GM23338 (cell line): ENCODE results near the gene ATP5MG.

Experiments
- CREB1 ChIP-seq: fragments of 250-450 bp; sonication (Bioruptor Pico); IDR thresholded peaks from 2 replicates; pipeline ENCODE4 v1.5.0; 2020; ENCODE audit warnings: low read depth, mild to moderate bottlenecking, moderate library complexity
- EZH2 ChIP-seq: fragments of 200-600 bp; sonication (generic); IDR thresholded peaks from one replicate; pipeline ENCODE4 v1.8.0; 2017; ENCODE audit warnings: antibody characterized with exemption, mild to moderate bottlenecking, low read depth; ENCODE audit not compliant: unreplicated experiment
- EZH2phosphoT487 ChIP-seq: fragments of 200-600 bp; sonication (generic); IDR thresholded peaks from one replicate; pipeline ENCODE4 v1.8.1; 2018; ENCODE audit warnings: antibody characterized with exemption; ENCODE audit not compliant: unreplicated experiment
- JUNB ChIP-seq: IDR thresholded peaks from one replicate; pipeline ENCODE4 v1.6.1; 2016; ENCODE audit warnings: antibody characterized with exemption; ENCODE audit not compliant: unreplicated experiment
- NANOG ChIP-seq: IDR thresholded peaks from 2 replicates; pipeline ENCODE4 v1.6.1; 2016; ENCODE audit warnings: antibody characterized with exemption, borderline replicate concordance
- POLR2AphosphoS5 ChIP-seq: IDR thresholded peaks from 2 replicates; pipeline ENCODE4 v1.6.1; 2016; ENCODE audit warnings: antibody characterized with exemption, low read depth
- STAT1 ChIP-seq: IDR thresholded peaks from one replicate; pipeline ENCODE4 v1.6.1; 2016; ENCODE audit warnings: antibody characterized with exemption; ENCODE audit not compliant: unreplicated experiment
- ZNF114 ChIP-seq: fragments of 250-450 bp; sonication (Bioruptor Pico); IDR thresholded peaks from 2 replicates; pipeline ENCODE4 v1.5.0; 2020; ENCODE audit warnings: mild to moderate bottlenecking, moderate library complexity
- ZNF331 ChIP-seq: fragments of 250-450 bp; sonication (Bioruptor Pico); IDR thresholded peaks from 2 replicates; pipeline ENCODE4 v1.5.0; 2020; ENCODE audit warnings: low read depth, mild to moderate bottlenecking, moderate library complexity
- TF ChIP-seq, protein P1 (sequence below), 2 experiments: fragments of 200-600 bp in 1 of 2; sonication (generic) in 1 of 2; conservative IDR thresholded peaks; 2 replicates each; pipeline versions ENCODE4 v1.5.1 to v1.6.1; 2016 to 2017; ENCODE audit warnings: antibody characterized with exemption in 2 of 2, low read depth in 2 of 2, mild to moderate bottlenecking in 2 of 2, moderate library complexity in 1 of 2
- TF ChIP-seq, protein P2 (sequence below): fragments of 250-450 bp; sonication (Bioruptor Pico); IDR thresholded peaks from 2 replicates; pipeline ENCODE4 v1.5.0; 2020; ENCODE audit warnings: mild to moderate bottlenecking, moderate library complexity
- TF ChIP-seq, protein P3 (sequence below): IDR thresholded peaks from 2 replicates; pipeline ENCODE4 v1.6.1; 2016; ENCODE audit warnings: antibody characterized with exemption
- TF ChIP-seq, protein P4 (sequence below): IDR thresholded peaks from one replicate; pipeline ENCODE4 v1.6.1; 2018; ENCODE audit warnings: antibody characterized with exemption; ENCODE audit not compliant: unreplicated experiment

DNA sequence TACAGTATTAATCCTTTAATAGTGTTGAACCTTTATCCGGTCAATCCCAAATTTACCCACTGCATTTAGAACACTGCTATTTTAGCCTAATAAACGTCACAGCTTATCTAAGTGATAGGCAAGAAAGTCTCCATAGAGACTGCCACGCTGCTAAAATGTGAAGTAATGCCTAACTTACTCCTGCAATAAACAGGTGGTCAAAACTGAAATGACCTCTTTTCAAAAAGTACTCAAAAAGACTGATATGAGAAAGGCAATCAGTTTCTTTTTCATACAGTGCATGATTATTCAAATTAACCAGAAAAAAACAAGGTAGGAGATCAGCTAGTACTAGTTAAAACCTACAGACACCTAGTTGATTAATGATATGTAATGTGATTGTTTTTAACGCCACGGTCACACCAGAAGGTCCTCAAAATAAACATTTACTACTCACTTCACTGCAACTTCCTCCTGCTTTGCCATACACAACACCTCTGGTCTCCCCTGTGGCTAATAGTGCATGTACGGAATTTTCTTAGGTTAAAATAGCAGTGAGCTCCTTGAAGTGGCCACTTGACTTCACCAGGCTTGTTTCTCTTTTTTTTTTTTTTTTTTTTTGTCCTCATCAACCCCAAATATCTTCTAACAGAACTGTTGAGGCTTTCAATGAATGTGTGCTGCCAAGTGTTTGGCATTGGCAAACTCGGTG lies 8.8 kb downstream of the ATP5MG start:
- TF ChIP-seq, protein P1, sequence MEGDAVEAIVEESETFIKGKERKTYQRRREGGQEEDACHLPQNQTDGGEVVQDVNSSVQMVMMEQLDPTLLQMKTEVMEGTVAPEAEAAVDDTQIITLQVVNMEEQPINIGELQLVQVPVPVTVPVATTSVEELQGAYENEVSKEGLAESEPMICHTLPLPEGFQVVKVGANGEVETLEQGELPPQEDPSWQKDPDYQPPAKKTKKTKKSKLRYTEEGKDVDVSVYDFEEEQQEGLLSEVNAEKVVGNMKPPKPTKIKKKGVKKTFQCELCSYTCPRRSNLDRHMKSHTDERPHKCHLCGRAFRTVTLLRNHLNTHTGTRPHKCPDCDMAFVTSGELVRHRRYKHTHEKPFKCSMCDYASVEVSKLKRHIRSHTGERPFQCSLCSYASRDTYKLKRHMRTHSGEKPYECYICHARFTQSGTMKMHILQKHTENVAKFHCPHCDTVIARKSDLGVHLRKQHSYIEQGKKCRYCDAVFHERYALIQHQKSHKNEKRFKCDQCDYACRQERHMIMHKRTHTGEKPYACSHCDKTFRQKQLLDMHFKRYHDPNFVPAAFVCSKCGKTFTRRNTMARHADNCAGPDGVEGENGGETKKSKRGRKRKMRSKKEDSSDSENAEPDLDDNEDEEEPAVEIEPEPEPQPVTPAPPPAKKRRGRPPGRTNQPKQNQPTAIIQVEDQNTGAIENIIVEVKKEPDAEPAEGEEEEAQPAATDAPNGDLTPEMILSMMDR (conservative IDR thresholded peaks at IDR 0.05; ENCODE audit: low read depth in 2 of 2), result no peak
- TF ChIP-seq EZH2phosphoT487, result no peak
- TF ChIP-seq EZH2, result no peak
- no peak for TF ChIP-seq STAT1
- TF ChIP-seq POLR2AphosphoS5, result no peak
- TF ChIP-seq, protein P2, sequence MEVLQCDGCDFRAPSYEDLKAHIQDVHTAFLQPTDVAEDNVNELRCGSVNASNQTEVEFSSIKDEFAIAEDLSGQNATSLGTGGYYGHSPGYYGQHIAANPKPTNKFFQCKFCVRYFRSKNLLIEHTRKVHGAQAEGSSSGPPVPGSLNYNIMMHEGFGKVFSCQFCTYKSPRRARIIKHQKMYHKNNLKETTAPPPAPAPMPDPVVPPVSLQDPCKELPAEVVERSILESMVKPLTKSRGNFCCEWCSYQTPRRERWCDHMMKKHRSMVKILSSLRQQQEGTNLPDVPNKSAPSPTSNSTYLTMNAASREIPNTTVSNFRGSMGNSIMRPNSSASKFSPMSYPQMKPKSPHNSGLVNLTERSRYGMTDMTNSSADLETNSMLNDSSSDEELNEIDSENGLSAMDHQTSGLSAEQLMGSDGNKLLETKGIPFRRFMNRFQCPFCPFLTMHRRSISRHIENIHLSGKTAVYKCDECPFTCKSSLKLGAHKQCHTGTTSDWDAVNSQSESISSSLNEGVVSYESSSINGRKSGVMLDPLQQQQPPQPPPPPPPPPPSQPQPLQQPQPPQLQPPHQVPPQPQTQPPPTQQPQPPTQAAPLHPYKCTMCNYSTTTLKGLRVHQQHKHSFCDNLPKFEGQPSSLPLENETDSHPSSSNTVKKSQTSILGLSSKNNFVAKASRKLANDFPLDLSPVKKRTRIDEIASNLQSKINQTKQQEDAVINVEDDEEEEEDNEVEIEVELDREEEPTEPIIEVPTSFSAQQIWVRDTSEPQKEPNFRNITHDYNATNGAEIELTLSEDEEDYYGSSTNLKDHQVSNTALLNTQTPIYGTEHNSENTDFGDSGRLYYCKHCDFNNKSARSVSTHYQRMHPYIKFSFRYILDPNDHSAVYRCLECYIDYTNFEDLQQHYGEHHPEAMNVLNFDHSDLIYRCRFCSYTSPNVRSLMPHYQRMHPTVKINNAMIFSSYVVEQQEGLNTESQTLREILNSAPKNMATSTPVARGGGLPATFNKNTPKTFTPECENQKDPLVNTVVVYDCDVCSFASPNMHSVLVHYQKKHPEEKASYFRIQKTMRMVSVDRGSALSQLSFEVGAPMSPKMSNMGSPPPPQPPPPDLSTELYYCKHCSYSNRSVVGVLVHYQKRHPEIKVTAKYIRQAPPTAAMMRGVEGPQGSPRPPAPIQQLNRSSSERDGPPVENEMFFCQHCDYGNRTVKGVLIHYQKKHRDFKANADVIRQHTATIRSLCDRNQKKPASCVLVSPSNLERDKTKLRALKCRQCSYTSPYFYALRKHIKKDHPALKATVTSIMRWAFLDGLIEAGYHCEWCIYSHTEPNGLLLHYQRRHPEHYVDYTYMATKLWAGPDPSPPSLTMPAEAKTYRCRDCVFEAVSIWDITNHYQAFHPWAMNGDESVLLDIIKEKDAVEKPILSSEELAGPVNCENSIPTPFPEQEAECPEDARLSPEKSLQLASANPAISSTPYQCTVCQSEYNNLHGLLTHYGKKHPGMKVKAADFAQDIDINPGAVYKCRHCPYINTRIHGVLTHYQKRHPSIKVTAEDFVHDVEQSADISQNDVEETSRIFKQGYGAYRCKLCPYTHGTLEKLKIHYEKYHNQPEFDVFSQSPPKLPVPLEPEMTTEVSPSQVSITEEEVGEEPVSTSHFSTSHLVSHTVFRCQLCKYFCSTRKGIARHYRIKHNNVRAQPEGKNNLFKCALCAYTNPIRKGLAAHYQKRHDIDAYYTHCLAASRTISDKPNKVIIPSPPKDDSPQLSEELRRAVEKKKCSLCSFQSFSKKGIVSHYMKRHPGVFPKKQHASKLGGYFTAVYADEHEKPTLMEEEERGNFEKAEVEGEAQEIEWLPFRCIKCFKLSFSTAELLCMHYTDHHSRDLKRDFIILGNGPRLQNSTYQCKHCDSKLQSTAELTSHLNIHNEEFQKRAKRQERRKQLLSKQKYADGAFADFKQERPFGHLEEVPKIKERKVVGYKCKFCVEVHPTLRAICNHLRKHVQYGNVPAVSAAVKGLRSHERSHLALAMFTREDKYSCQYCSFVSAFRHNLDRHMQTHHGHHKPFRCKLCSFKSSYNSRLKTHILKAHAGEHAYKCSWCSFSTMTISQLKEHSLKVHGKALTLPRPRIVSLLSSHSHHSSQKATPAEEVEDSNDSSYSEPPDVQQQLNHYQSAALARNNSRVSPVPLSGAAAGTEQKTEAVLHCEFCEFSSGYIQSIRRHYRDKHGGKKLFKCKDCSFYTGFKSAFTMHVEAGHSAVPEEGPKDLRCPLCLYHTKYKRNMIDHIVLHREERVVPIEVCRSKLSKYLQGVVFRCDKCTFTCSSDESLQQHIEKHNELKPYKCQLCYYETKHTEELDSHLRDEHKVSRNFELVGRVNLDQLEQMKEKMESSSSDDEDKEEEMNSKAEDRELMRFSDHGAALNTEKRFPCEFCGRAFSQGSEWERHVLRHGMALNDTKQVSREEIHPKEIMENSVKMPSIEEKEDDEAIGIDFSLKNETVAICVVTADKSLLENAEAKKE, result no peak
- TF ChIP-seq ZNF114 (CRISPR knock-in tag), result no peak
- no peak for TF ChIP-seq ZNF331 (CRISPR knock-in tag)
- TF ChIP-seq, protein P3, sequence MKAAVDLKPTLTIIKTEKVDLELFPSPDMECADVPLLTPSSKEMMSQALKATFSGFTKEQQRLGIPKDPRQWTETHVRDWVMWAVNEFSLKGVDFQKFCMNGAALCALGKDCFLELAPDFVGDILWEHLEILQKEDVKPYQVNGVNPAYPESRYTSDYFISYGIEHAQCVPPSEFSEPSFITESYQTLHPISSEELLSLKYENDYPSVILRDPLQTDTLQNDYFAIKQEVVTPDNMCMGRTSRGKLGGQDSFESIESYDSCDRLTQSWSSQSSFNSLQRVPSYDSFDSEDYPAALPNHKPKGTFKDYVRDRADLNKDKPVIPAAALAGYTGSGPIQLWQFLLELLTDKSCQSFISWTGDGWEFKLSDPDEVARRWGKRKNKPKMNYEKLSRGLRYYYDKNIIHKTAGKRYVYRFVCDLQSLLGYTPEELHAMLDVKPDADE, result no peak
- TF ChIP-seq, protein P4, sequence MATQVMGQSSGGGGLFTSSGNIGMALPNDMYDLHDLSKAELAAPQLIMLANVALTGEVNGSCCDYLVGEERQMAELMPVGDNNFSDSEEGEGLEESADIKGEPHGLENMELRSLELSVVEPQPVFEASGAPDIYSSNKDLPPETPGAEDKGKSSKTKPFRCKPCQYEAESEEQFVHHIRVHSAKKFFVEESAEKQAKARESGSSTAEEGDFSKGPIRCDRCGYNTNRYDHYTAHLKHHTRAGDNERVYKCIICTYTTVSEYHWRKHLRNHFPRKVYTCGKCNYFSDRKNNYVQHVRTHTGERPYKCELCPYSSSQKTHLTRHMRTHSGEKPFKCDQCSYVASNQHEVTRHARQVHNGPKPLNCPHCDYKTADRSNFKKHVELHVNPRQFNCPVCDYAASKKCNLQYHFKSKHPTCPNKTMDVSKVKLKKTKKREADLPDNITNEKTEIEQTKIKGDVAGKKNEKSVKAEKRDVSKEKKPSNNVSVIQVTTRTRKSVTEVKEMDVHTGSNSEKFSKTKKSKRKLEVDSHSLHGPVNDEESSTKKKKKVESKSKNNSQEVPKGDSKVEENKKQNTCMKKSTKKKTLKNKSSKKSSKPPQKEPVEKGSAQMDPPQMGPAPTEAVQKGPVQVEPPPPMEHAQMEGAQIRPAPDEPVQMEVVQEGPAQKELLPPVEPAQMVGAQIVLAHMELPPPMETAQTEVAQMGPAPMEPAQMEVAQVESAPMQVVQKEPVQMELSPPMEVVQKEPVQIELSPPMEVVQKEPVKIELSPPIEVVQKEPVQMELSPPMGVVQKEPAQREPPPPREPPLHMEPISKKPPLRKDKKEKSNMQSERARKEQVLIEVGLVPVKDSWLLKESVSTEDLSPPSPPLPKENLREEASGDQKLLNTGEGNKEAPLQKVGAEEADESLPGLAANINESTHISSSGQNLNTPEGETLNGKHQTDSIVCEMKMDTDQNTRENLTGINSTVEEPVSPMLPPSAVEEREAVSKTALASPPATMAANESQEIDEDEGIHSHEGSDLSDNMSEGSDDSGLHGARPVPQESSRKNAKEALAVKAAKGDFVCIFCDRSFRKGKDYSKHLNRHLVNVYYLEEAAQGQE, result no peak
- TF ChIP-seq CREB1 (CRISPR knock-in tag), result no peak
- TF ChIP-seq JUNB, result no peak
- no peak for TF ChIP-seq NANOG
